G401 (cell line): ENCODE measurements around the gene STK4. TPM values are rescaled to one million over a fixed set of nuclear protein-coding genes. Genes with fewer than 3 reads are reported as not detected.
"Not testable (repeated sequence)": the region's sequence is repeated elsewhere in the genome, so short reads cannot be mapped to it uniquely, and the experiment has no call there.

Experiments
- DNase-seq: peaks from one replicate; pipeline ENCODE4 v3.0.0-alpha.2; 2015; ENCODE audit warnings: low spot score
- in situ Hi-C: cut with HindIII; loops from 2 replicates; pipeline ENCODE4 v1.10.0; 2016; ENCODE audit warnings: low sequenced_read_pairs, mixed read lengths
- total RNA-seq: library from RNA; depleted of rRNA; stranded (reverse); fragments of >200 nt; shearing (Covaris generic); gene quantifications from 2 replicates; pipeline ENCODE4 v1.2.3, GENCODE V29; 2014

STK4 gene
- total RNA-seq, 1 experiment from 2014 or later, result 11.1 TPM

DNA sequence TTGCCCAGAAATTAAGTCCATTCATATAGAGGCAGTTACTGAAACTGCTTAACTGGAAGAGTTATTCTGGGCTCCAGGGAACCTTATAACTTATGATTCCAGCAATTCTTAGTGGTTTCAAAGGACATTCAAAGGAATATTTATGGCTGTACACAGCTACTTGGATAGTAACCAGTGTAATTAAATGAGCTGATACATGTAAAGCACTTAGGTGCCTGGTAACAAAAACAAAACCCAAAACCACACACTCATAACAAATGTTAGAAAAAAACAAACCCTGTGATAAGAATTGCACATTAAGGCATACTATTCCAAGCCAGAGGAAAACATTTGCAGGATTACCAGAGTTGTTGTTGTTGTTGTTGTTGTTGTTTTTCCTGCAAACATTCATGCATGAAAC lies 51.5 kb downstream of the STK4 start:
- in situ Hi-C loops, result no loop called here

DNA sequence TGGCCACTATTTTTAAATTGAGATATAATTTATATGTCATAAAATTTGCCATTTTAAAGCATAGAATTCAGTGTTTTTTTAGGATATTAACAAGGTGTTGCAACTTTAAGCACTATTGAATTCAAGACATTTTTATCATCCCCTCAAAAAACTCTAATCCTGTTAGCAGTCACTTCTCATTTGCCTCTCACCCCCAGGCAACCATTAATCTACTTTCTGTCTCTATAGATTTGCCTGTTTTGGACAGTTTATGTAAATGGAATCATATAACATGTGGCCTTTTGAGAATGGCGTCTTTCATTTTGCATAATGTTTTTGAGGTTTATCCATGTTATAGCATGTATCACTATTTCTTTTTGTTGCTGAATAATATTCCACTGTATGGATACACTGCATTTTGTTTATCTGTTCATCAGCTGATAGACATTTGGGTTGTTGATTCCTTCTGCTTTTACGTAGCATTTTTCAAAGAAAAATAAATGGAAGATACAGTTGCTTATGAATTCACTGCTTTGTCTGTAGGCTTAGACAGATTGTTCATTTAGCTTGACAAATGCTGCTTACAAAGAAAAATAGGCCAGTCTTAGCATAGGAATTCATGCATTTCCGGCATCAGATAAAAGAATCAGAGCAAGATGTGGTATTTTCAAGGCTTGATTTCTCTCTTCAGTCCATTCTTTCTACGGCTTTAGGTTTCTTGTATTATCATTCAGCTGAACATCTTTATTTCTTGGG lies 52.9 kb downstream of the STK4 start:
- in situ Hi-C loops, result no loop called here

More for the DNA sequence above, 51.5 kb downstream of the STK4 start:
- DNase-seq, result no peak

GRCh38 chr20:45019762-45020123 lies 53.4 kb downstream of the STK4 start:
- DNase-seq, result no peak
- in situ Hi-C loops, result no loop called here

More for the DNA sequence above, 52.9 kb downstream of the STK4 start:
- no peak for DNase-seq

DNA sequence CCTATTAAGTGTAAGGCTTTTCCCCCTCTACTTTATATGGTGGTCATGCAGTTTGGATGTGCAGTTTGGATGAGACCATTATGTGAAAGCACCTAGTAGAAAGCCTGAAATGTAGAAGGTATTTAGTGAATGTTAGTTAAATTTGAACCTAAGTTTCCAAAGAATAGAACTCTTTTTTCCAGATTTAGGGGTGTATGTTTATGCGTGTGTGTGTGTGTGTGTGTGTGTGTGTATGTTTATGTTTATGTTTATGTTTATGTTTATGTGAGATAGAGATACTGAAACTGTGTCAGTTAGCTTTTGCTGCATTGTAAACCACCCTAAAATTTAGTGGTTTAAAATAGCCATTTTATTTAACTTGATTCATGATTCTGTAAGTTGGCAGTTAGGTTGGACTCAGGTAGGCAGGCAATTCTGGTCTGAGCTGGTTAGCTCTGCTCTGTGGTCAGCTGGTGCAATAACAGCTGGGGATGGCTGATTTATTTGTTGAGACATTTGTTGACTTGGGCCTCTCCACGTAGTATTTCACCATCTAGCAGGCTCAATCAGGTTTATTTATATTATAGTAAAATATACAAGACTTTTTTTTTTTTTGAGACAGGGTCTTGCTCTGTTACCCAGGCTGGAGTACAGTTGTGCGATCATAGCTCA lies 54.0 kb downstream of the STK4 start:
- in situ Hi-C loops, result no loop called here
- no peak for DNase-seq

GRCh38 chr20:45021631-45022030 lies 55.3 kb downstream of the STK4 start:
- DNase-seq, result no peak
- in situ Hi-C loops, result no loop called here

DNA sequence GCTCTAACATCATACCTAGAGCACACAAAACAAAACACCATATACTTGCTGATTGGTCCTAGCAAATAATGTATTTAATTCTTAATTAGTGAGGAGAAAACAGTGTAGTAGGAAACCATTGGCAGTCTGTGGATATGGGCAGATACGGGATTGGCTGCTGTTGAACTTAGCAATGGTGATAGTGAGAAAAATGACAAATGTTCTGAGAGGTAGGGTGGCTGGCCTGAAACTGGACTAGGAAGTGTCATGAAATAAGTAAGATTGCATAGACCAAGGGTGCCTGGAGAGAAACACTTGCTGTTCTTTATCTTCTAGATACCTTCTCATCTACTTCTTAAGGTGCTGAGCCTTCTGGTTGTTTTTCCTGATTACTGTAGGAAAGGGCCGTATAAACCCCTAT lies 56.8 kb downstream of the STK4 start:
- in situ Hi-C loops, DNase-seq: not testable (repeated sequence)

DNA sequence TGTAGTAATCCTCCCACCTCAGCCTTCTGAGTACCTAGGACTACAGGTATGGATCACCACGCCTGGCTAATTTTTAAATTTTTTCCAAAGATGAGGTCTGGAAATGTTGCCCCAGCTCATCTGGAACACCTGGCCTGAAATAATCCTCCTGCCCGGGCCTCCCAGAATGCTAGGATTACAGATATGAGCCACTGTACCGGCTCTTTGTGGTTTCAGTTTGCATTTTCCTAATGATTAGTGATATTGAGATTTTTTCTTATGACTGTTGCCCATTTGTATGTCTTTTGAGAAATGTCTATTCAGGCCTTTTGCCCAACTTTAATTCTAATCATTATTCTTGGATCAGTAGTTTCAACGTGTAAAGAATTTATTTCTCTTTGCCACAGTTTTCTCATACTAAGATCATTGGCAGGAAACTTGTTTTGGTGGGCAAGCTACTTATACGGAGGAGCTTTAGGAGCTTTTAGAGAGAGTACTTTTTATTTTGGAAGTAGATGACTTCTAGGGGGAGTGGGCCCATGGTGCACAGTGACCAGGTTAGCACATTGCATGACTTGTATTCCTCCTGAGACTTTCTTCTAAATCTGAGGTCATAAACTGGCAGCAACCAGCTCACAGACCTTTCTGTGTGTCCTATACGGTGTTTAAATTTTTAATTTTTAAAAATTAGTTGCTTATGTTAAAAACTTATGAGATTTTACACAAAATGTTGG lies 62.3 kb downstream of the STK4 start:
- DNase-seq, result no peak
- in situ Hi-C loops, result no loop called here

- DNase-seq, result no peak
- in situ Hi-C loops, result no loop called here
Measured at GRCh38 chr20:45029884-45030283, 63.6 kb downstream of the STK4 start.

DNA sequence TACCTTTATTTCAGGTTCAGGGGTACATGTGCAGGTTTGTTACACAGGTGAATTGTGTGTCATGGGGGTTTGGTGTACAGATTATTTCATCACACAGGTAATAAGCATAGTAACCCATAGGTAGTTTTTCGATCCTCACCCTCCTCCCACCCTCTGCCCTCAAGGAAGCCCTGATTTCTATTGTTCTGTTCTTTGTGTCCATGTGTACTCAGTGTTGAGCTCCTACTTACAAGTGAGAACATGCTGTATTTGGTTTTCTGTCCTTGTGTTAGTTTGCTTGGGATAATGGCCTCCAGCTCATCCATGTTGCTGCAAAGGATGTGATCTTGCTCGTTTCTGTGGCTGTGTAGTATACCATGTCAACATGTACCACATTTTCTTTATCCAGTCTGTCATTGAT lies 66.0 kb downstream of the STK4 start:
- in situ Hi-C loops, result no loop called here
- DNase-seq, result no peak

GRCh38 chr20:45032781-45033180 lies 66.5 kb downstream of the STK4 start:
- DNase-seq, result no peak
- in situ Hi-C loops, result no loop called here

DNA sequence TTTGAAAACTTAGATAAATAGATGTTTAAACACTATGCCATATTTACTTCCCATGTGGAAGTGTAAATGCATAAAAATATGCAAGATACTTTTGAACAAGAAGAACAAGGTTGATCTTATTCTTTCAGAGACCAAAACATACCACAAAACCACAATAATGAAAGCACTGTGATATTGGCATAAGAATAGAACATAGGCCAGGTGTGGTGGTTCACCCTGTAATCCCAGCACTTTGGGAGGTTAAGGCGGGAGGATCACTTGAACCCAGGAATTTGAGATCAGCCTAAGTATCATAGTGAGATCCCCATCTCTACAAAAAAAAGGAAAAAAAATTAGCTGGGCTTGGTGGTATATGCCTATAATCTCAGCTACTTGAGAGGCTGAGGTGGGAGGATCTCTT lies 68.1 kb downstream of the STK4 start:
- no peak for DNase-seq
- in situ Hi-C loops, result no loop called here

GRCh38 chr20:45036044-45036755 lies 69.9 kb downstream of the STK4 start:
- no peak for DNase-seq
- in situ Hi-C loops, result no loop called here

DNA sequence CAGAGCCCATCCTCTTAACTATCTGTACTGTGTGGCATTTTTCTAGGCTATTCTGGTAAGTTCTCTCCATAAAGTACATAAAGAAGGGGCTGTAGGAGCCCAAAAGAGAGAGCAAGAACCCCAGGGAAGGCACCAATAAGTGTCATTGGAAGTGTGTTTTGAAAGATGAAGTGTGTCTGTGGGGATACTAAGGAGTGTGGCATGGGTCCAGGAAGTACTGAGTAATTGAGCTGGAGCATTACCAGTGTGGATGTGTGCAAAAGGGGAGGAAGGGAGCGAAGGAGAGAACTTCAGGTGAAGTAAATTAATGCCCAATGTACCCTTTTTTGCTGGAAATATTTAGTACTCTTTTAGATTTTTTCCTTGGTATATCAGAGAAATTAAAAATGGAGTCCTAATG lies 70.7 kb downstream of the STK4 start:
- DNase-seq, result no peak
- in situ Hi-C loops, result no loop called here

GRCh38 chr20:45037635-45038034 lies 71.3 kb downstream of the STK4 start:
- DNase-seq, result no peak
- in situ Hi-C loops, result no loop called here

- in situ Hi-C loops, result no loop called here
Measured at GRCh38 chr20:45038745-45039474, 72.6 kb downstream of the STK4 start.

GRCh38 chr20:45039475-45039820 lies 73.1 kb downstream of the STK4 start:
- DNase-seq, result no peak
- in situ Hi-C loops, result no loop called here

More at GRCh38 chr20:45038745-45039474, 72.6 kb downstream of the STK4 start:
- no peak for DNase-seq

DNA sequence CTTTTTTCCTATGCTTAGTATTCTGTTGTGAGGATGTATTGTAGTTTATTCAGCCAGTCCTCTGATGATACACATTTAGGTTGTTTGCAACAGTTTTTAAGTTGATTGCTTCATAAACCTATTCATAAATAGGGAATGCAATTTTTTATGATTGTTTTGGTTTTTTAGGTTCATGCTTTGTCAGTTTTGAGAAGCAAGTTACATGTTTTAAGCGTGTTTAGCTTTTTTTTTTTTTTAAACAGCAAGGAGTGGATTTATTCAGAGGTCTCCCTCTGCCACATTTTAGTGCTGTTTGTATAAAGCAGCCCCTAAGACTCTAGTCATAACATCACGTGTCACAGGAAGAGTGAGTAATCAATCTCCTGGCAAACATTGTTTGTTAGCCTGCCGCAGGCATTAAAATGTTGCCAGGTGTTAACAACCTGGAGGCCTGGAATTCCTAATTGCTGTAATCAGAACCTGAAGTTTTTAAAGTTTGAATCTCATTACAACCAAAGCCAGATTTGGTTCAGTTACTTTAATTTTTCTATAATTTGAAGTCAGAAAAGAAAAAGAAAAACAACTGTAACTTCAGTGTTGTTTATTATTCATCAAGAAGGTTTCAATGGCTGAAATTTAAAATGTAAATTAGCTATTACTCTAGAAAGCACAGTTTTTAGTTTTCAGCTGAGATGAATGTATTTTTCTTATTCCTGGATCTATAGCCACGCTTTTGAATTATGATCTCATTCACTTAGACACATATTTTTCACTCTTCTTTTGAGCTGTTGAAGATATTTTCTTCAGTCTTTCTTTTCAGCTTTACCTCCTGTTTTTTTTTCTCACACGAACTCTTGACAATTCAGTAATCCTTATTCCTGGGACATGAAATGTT lies 75.4 kb downstream of the STK4 start:
- in situ Hi-C loops, result no loop called here
- no peak for DNase-seq

DNA sequence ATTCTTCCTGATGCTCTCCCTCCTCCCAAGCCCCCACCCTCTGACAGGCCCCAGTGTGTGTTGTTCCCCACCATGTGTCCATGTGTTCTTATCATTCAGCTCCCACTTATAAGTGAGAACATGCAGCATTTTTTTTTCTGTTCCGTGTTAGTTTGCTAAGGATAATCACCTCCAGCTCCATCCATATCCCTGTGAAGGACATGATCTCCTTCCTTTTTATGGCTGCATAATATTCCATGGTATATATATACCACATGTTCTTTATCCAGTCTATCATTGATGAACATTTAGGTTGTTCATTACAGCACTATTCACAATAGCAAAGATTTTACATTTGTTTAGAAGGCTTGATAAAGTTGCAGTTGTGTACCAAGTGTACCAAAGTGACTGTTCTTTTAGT lies 76.7 kb downstream of the STK4 start:
- in situ Hi-C loops, result no loop called here
- no peak for DNase-seq
